Measurements from ENCODE around the gene CDK17.

Gene CDK17

DNA sequence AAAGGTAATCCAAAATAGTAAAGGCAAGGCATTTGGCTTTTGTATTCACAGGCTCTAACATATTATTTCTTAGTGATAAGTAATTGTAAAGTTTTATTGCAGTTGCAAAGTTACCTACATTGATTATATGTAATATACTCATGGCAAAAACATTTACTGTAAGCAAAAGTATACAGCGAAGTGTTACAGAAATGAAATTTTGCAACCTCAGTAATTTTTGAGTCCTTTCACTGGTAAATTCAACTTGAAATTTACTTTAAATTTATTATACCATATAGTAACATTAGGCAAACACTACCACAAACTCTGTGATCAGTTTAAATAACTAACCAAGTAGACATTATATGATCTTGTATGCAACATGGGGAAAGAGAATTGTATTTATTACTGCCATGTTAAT, 89.0 kb downstream of the CDK17 start:
- DNase-seq = no peak

DNA sequence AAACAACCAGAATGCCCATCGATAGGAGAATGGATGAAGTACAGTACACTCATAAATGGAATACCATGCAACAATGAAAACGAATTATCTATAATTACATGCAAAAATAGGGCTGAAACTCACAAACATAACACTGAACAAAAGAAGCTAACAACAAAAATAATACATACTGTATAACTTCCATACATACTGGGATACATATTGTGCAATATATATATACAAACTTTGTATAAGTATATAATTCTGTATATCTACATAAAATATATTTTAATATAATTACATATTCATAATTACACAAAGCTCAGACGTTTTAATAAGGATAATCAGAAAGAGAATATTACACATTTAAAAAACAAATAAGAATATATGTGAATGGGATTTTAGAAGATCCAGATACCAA, 90.2 kb downstream of the CDK17 start:
- no peak for DNase-seq

DNA sequence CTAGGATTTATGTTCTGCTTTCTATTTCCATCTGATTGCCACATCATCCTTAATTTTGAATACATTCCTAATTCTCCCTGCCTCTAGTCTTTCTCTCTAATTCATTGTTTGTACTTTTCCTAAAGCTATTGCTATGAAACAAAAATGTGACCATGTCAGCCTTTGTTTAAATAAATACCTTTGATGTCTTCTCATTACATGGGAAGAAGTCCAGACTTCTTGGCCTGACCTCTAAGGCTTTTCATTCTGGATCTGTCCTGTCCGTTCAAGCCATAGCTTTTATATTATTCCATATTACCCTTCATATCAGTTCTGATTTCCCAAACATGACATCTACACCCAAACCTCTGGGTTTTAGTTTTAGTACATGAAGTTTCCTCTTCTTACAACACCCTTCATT, 91.4 kb downstream of the CDK17 start:
- DNase-seq = no peak

DNA sequence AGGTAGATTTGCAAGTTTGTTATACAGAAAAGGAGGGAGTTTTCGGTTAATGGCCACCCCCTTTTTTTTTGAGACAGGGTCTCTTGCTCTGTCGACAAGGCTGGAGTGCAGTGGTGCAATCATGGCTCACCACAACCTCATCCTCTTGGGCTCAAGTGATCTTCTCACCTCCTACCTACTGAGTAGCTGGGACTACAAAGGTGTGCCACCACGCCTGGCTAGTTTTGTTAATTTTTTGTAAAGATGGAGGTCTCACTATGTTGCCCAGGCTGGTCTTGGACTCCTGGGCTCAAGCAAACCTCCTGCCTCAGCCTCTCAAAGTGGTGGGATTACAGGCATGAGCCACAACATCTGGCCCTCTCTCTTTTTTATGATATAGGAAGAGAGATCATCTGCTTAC, 94.6 kb downstream of the CDK17 start:
- DNase-seq = no peak

DNA sequence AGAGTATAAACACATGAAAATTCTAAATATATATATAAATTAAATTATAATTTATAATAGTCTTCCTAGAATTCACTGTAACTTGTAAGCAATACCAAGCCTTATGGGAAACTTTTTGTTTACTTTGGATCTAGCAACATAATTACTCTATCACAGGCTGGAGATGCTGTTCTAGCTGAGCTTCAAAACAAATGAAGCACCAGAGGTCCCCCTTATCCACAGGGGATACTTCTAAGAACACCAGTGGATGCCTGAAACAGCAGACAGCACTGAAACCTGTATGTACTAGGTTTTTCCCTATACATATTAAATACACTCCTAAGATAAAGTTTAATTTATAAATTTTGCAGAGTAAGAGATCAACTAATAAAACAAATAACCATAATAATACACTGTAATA, 96.6 kb downstream of the CDK17 start:
- no peak for DNase-seq

DNA sequence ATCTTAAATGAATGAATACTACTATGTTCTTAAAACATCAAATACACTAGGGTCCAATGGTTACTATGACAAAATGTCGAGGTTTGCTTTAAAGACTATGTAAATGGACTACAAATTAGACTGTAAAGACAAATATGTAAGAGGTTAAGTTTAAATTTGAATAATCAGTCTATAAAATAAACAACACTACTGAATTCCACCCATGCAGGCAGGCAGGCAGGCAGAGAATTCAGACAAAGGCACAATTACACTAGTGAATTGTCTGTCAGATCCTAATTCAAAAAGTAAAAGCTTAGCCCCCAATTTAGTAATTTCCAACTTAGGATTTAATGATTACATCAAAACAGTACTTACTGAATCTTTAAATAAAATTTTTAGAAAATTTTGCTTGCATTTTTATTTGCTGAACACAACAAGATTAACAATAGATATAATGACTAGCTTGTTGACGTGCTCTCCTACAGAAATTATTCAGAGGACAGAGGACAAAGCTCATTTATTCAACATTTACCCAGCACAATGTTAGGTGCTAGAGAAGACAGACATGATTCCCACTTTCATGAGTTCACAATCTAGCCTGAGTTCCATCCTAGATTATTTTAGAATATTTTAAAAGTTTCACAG, 97.4 kb downstream of the CDK17 start:
- DNase-seq = no peak

DNA sequence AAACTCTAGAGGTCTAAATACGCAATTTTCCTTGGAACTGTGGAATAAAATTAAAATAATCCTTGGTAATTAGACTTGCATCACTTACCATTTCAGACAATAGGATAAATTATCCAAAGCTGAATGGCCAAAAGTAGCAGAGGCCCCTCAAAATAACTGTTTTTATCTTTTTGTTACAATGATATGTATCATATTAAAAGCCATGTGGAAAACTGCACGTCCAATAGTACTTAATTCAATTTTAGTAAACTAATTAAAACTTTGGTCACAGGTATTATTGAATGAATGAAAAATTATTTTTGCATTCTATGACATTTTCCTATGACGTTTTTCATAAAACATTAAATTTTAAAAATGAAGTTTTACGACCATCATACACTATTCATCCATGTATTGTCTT, 98.5 kb downstream of the CDK17 start:
- no peak for DNase-seq

DNA sequence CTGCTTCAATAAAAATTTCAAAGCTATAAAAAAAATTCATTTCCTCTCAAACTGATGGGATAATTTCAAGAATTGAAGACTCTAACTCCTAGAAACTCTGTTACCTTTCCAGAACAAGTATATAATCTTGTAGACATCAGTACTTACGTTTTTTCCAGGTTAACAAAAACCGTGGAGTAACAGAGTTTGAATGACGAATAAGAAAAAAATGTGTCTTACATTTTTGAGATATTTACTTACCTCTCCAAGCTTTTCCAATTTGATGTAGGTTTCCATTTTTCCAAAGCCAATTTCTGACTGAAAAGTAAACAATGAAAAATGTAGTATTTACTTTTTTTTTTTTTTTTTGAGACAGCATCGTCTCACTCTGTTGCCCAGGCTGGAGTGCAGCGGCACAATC, 100.2 kb downstream of the CDK17 start:
- no peak for DNase-seq

DNA sequence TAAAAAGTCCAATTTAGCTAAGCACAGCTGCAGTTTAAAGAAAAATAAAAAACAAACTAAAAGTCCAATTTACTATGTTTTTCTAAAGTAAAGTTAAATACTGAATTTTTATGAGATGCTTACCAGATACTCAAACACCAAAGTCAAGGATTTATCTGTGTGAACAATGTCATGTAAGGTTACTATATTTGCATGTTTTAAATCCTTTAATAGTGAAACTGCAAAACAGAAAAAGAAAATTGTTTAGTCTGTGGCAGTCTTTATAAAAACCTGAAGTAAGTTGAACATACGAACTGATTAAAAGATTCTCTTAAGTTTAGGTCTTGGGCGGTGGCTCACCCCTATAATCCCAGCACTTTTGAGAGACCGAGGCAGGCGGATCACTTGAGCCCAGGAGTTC, 102.7 kb downstream of the CDK17 start:
- no peak for DNase-seq

DNA sequence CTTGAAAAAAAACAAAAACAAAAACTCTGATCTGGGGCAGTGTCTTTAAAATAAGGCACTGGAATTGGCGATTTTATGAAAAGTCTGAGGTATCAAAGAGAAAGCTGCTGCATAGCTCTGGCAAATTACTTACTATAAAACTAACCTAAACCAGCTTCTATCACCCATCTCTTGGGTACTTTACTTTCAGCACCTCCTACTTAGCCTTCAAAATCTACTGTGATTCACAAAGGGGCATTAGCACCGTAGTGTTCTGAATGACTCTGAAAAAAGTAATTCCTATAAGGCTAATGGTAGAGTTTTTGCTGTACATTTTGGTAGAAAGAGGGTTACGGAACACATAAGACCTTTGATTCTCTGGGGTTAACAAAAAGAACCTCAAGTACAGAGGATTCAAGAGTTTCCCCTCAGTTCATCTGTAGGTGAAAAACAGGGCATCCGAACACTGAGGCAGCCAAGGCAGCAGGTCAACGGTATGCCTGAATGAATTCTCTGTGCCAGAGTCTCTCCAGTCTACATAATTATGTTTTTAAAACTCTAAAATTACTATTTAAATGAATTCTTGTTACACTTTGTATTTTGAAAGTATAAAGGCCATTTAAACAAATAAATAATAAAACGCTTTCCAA, 104.6 kb downstream of the CDK17 start:
- no peak for DNase-seq

DNA sequence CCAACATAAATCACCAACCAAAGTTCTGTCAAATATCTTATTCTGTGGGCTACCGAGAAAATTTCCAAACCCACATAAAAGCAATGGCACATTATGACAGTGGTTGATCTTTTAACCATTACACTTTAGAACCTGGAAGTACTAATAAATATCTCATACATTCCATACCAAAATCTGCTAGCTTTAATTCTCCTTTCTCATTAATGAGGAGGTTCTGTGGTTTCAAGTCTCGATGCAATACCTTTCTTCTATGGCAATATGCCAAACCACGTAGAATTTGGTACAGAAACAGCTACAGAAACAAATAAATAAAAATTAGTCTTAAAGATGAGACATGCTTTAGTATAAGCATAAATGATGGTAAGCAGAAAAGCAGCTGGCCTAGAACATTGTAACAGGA, 105.4 kb downstream of the CDK17 start:
- no peak for DNase-seq

DNA sequence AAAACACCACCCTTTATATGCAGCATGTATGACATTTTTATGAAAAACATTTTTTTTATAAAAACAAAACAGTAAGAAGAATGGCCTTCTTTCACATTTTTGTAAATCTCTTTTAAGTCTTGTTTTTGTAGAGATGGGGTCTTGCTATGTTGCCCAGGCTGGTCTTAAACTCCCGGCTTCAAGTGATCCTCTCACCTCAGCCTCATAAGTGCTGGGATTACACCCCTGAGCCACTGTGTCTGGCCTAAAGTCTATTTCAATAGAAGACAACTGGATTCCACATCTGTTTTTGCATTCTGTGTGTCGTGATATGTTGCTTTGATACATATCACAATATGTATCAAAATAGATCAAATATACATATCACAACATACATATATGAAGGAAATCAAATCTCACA, 107.1 kb downstream of the CDK17 start:
- DNase-seq = no peak

DNA sequence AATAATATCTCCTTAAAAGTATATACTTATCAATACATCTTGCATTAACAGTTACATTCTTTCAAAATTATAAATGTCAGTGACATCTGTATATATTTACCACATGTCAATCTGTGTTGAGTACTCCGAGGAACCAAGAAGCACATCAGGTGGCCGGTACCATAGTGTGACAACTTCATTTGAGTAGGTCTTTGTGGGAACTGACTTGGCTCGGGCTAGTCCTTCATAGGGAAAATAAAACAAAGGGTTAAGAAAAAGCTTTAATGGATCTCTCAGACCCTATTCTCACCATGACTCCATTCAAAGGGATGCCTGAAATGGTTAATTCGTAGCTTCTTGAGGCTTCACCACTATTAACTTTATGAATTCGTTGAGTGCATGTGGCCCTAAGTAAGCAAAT, 111.2 kb downstream of the CDK17 start:
- DNase-seq = no peak

DNA sequence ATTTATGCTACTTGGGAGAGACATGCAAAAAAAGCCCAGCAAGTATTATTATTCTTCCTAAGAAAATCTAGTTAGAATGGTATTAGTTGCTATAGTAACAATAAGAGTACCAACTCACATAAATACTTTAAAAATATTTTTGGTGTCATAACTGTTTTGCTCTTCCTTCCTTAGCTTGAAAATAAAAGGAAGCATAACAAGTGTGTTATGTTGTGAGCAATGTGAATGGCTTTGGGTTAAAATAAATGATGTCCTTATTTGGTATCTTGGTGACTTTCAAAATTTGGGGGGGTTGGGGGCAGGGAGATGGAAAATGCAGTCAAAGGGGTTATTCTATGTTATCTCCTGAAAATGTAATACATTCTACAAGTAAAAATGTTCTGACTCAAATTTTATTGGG, 115.1 kb downstream of the CDK17 start:
- DNase-seq = no peak

DNA sequence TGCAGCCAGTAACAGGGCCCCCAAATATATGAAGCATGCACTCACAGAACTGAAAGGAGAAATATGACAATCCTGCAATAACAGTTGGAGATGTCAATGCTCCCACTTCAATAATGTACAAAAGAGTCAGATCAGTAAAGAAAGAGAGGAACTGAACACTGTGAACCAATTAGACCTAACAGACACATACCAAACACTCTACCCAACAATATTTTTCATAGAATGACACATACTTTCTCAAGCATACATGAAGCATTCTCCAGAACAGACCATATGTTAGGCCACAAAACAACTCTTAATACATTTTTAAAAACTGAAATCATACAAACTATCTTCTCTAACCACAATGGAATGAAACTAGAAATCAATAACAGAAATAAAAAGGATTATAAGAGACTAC, 125.9 kb downstream of the CDK17 start:
- DNase-seq = no peak

DNA sequence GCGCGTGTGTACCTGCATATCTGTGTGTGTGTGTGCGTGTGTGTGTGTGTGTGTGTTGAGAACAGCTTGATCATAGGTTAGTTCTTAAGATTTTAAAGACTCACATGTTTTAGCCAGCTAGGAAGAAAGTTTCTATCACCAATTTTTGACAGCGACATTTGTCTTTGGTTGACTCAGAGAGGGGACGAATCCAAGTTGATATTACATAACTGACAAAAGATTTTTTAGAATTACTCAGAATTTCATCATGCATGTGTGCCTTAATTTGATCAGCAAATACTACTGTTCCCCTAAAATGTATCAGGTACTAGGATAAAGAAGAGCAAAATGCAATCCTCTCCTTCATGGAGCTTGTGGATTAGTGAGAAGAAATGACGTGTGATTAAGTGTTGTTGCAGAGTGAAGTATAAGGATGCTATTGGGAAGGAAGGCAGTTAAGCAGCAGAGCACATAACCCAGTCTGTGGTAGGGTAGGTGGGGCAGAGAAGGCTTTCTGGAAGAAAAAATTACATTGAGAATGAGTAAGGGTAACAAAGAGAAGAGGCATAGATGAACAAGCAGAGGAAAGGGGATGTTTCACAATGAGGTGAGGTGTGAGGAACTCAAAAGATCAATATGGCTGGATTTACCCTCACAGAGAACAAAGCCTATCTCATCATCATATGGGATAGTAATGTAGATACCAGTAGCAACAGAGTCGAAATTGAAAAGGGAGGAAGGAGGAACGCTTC, 128.6 kb downstream of the CDK17 start:
- DNase-seq = no peak

DNA sequence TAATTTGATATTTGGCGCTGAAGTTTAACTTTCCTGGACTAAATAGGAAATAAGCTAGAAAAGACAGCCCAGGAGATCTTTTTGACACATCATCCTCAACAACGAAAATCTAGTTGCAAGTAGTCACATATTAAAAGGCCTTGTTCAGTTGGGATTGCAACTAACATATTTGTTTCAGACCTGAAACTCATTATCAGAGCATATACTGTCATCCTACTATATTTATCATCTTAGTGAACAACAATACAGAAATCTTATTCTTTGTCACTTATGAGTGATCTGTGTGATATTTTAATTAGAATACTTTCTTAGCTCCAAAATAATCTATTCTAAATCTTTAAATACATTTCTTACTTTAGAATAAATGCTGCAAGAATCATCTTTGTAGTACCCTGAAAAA, 134.0 kb downstream of the CDK17 start:
- DNase-seq = no peak

DNA sequence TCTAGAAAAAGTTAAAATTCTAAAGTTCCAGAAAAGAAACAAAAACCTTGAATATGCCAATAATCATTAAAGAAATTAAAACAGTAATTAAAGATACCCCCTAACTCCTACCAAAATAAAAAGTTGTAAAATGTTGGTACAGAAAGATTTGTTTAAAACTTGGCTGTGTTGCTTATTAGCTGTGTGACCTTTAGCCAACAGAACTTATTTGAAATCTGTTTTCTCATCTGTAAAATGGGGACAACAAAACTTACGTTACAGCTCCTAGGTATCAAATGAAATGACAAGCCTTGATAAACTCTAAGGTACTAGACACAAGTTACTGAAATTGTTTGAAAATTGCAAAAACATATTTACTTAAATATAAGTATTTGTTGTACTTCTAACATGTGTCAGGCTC, 134.4 kb downstream of the CDK17 start:
- no peak for DNase-seq

DNA sequence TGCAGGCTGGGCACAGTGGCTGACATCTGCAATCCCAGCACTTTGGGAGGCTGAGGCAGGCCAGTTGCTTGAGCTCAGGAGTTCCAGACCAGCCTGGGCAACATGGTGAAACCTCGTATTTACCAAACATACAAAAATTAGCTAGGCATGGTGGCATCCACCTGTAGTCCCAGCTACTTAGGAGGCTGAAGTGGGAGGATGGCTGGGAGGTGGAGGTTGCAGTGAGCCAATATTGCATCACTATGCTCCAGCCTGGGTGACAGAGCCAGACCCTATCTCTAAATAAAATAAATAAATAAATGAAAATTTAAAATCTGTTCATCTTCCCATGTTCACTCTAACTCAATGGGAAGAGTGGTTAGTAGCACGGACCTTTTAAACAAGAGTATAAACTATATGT, 134.8 kb downstream of the CDK17 start:
- no peak for DNase-seq

DNA sequence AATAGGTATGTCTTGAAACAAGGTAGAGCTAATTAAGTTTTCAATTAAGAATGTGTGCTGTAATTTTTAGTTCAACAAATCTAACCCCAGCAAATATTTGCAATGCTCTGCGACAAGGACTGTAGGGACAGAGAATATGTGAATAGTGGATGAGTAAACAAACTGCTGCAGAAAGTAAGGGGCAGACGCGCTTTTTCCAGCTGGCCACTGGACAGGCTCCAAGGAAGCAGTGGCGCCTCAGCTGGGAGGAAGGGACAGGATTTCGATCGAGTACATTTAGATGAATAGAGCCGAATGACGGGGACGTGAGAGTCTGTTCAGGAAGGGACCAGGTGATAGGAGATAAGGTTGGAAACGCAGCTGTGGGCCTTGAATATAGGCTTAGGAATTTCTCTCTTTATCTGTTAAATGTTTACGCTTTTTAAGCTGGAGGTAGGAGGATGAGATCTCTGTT, 136.8 kb downstream of the CDK17 start:
- no peak for DNase-seq

DNA sequence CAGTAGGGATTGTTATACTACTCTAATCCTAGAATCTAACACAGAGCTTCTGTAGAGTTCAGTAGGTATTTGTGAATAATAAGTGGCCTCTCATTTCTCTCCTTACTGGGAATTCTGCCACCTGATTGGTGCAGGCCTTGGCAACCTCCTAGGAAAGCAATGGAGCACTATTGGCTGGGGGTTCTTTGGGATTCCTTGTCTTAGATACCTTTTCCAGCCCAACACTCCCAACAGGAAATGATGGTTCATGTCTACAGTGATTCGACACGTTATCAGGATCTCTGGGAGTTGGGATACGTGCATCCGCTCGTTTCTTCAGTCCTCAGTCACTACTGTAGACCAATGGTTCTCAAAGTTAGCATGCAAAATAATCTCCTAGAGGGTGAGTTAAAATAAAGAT, 138.7 kb downstream of the CDK17 start:
- DNase-seq = no peak

DNA sequence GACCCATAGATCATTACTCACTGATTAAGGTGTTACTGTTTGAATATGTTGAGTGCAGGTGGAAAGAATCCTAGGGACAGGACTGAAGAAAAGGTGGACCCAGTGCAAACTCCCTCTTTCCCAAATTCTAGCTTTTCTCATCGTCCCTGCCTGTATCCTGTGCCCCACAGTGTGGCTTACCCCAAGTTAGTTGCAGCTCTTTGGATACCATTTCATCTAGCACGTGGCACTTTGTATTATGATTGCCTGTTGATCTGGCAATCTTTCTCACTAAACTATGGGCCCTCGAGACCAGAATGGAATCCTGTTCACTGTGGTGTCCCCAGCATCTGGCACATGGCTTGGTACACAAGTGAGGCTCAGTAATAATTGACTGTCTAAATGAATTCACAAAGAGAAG, 139.6 kb downstream of the CDK17 start:
- no peak for DNase-seq

DNA sequence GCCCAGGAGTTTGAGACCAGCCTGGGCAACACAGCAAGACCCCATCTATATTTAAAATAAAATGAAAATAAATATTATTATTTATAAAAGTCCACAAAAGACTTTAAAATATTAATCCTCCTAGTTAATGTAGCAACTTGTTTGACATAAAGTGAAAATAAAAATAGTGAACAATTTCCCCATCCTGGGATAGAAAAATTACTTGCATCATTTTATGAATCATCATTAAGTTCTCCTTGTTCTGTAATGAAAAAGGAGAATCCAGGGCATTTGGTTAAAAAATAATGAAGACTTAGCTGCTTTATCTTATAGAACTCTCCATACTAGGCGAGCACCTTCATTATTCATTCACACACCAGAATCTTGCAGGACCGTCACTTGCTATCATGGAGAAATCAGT, 140.0 kb downstream of the CDK17 start:
- DNase-seq = peak in 2 of 3 donors; percentile 54 to 57

Data from suppressor macrophage treated with lipopolysaccharide for 1 hour (primary cell).